ENCODE data around the gene SYAP1. TPM values are rescaled to one million over a fixed set of nuclear protein-coding genes. Genes with fewer than 3 reads are reported as not detected.

SYAP1 gene
- total RNA-seq, 1 experiment from 2014 or later = 18.5 TPM

GRCh38 chrX:16702700-16703599, 16.5 kb upstream of the SYAP1 start:
- Mint-ChIP-seq H3K36me3 (peaks cover 39% of the 10 kb centered on the region), H3K27ac (no peak overlapping the region), H3K9me3 (no peaks in the 10 kb centered on the region), H3K27me3 (ENCODE audit: low read depth) (no peaks in the 10 kb centered on the region), H3K4me3 (no peak overlapping the region), H3K4me1 (no peaks in the 10 kb centered on the region)
- ATAC-seq = no peak
- no peak for DNase-seq (ENCODE audit: low spot score)
- CTCF ChIA-PET = no interaction called here
- POLR2A ChIA-PET = interaction anchor here (0.7 kb wide), 1 partner anchor 16 kb away, joined by 4 read pairs; no protein-coding TSS in a partner anchor
- TF ChIP-seq, protein P1, sequence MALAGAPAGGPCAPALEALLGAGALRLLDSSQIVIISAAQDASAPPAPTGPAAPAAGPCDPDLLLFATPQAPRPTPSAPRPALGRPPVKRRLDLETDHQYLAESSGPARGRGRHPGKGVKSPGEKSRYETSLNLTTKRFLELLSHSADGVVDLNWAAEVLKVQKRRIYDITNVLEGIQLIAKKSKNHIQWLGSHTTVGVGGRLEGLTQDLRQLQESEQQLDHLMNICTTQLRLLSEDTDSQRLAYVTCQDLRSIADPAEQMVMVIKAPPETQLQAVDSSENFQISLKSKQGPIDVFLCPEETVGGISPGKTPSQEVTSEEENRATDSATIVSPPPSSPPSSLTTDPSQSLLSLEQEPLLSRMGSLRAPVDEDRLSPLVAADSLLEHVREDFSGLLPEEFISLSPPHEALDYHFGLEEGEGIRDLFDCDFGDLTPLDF (CRISPR knock-in tag; IDR thresholded peaks at IDR 0.05) = no peak
- TF ChIP-seq ESRRA (CRISPR knock-in tag; IDR thresholded peaks at IDR 0.05; ENCODE audit: borderline replicate concordance) (no peak), ELF4 (CRISPR knock-in tag; IDR thresholded peaks at IDR 0.05; ENCODE audit: low read depth) (no peak), MYBL2 (CRISPR knock-in tag; IDR thresholded peaks at IDR 0.05) (no peak), AFF4 (CRISPR knock-in tag; IDR thresholded peaks at IDR 0.05; ENCODE audit: borderline replicate concordance) (no peak), ZNF121 (CRISPR knock-in tag; IDR thresholded peaks at IDR 0.05) (no peak), ZNF423 (CRISPR knock-in tag; IDR thresholded peaks at IDR 0.05) (no peak), ZNF281 (CRISPR knock-in tag; IDR thresholded peaks at IDR 0.05) (no peak), MAX (CRISPR knock-in tag; IDR thresholded peaks at IDR 0.05) (no peak), ATF6 (CRISPR knock-in tag; IDR thresholded peaks at IDR 0.05) (no peak), TCF7 (CRISPR knock-in tag; IDR thresholded peaks at IDR 0.05; ENCODE audit: low read depth) (no peak), ZNF396 (CRISPR knock-in tag; IDR thresholded peaks at IDR 0.05; ENCODE audit: borderline replicate concordance) (no peak), PRRX2 (CRISPR knock-in tag; IDR thresholded peaks at IDR 0.05) (no peak), STAT6 (CRISPR knock-in tag; conservative IDR thresholded peaks at IDR 0.05; ENCODE audit: low read depth) (no peak), NFYB (CRISPR knock-in tag; conservative IDR thresholded peaks at IDR 0.05; ENCODE audit: low read depth) (no peak), KAT7 (CRISPR knock-in tag; IDR thresholded peaks at IDR 0.05; ENCODE audit: borderline replicate concordance) (no peak)
- TF ChIP-seq, protein P2, sequence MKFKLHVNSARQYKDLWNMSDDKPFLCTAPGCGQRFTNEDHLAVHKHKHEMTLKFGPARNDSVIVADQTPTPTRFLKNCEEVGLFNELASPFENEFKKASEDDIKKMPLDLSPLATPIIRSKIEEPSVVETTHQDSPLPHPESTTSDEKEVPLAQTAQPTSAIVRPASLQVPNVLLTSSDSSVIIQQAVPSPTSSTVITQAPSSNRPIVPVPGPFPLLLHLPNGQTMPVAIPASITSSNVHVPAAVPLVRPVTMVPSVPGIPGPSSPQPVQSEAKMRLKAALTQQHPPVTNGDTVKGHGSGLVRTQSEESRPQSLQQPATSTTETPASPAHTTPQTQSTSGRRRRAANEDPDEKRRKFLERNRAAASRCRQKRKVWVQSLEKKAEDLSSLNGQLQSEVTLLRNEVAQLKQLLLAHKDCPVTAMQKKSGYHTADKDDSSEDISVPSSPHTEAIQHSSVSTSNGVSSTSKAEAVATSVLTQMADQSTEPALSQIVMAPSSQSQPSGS (CRISPR knock-in tag; IDR thresholded peaks at IDR 0.05; ENCODE audit: borderline replicate concordance, low read depth) = no peak
- TF ChIP-seq, protein P3, sequence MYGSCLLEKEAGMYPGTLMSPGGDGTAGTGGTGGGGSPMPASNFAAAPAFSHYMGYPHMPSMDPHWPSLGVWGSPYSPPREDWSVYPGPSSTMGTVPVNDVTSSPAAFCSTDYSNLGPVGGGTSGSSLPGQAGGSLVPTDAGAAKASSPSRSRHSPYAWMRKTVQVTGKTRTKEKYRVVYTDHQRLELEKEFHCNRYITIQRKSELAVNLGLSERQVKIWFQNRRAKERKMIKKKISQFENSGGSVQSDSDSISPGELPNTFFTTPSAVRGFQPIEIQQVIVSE (CRISPR knock-in tag; IDR thresholded peaks at IDR 0.05; ENCODE audit: borderline replicate concordance) = no peak
- TF ChIP-seq, protein P4, sequence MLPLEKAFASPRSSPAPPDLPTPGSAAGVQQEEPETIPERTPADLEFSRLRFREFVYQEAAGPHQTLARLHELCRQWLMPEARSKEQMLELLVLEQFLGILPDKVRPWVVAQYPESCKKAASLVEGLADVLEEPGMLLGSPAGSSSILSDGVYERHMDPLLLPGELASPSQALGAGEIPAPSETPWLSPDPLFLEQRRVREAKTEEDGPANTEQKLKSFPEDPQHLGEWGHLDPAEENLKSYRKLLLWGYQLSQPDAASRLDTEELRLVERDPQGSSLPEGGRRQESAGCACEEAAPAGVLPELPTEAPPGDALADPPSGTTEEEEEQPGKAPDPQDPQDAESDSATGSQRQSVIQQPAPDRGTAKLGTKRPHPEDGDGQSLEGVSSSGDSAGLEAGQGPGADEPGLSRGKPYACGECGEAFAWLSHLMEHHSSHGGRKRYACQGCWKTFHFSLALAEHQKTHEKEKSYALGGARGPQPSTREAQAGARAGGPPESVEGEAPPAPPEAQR (CRISPR knock-in tag; IDR thresholded peaks at IDR 0.05) = no peak
